MM.1S (cell line): Measurements from ENCODE around the gene SORL1-AS1.

ENCODE experiments used
- CTCF ChIP-seq: fragments of 300-600 bp; sonication (generic); IDR thresholded peaks from 2 replicates; pipeline ENCODE4 v1.5.1; 2016; ENCODE audit warnings: antibody characterized with exemption, low read length, mixed read lengths
- EZH2 ChIP-seq: fragments of 300-600 bp; sonication (generic); optimal IDR thresholded peaks from 2 replicates; pipeline ENCODE3; 2017; ENCODE audit warnings: low read depth, mild to moderate bottlenecking, antibody characterized with exemption, low read length, mixed read lengths

GRCh38 chr11:121451178-121451985 lies 1.4 kb downstream of the SORL1-AS1 start:
- TF ChIP-seq CTCF: no peak
- TF ChIP-seq EZH2: no peak
